OCI-LY7 (cell line): ENCODE results near the gene MEF2A.

ENCODE experiments used
- CTCF ChIP-seq: fragments of 200-600 bp; sonication (generic); conservative IDR thresholded peaks from 2 replicates; pipeline ENCODE4 v1.5.1; 2014; ENCODE audit warnings: mild to moderate bottlenecking, antibody characterized with exemption, low read length, moderate library complexity, mixed read lengths
- EZH2phosphoT487 ChIP-seq: fragments of 200-600 bp; sonication (generic); IDR thresholded peaks from 2 replicates; pipeline ENCODE4 v1.6.1; 2018; ENCODE audit warnings: low read depth, borderline replicate concordance, mild to moderate bottlenecking, mixed run types, antibody characterized with exemption, low read length, moderate library complexity, mixed read lengths

- TF ChIP-seq CTCF: peak; percentile 35; the same call in 1 of the 2 replicates
- TF ChIP-seq EZH2phosphoT487: no peak
These were observed 178.4 kb downstream of the MEF2A start for GRCh38 chr15:99744142-99744541.
